HepG2 (cell line): ENCODE data around the gene ZMIZ2. TPM values are rescaled to one million over a fixed set of nuclear protein-coding genes. Genes with fewer than 3 reads are reported as not detected.

Experiments used
- ATAC-seq: fragments of 200-7000 bp; cut with Tn5 transposase; 3 replicates; pipeline ENCODE4 v1.9.1; 2020; ENCODE audit warnings: mild to moderate bottlenecking, moderate library complexity
- BruUV-seq: library from RNA; stranded (reverse); fragments of 400-500 nt; replicated peaks from 2 replicates; lab custom pipeline; 2021; lab: Mats Ljungman, UMichigan
- CTCF ChIA-PET: fragments of 300-600 bp; formaldehyde crosslinking; extraction: SDS; loops from one replicate; lab custom pipeline; 2021; ENCODE audit warnings: low total read pairs, inconsistent platforms, low intra/inter-chr PET ratio; lab: Yijun Ruan, JAX
- POLR2A ChIA-PET: fragments of 350-600 bp; sonication (Branson Sonifier 250); formaldehyde crosslinking; loops from one replicate; lab custom pipeline; 2020; ENCODE audit warnings: antibody characterized with exemption, inconsistent platforms; lab: Yijun Ruan, JAX
- DNase-seq: peaks from one replicate; pipeline ENCODE4 v3.0.0-alpha.2; 2015; ENCODE audit warnings: low spot score
- FAIRE-seq: peaks from 3 replicates; lab custom pipeline; 2011; peaks lifted over from hg19 to GRCh38; lab: Jason Lieb, UNC
- H2AFZ ChIP-seq: one replicate; pipeline ENCODE4 v1.6.1; 2011; ENCODE audit warnings: low read length, inconsistent platforms
- H3K27ac ChIP-seq: fragments of 300-600 bp; 3 replicates; pipeline ENCODE4 v1.8.0; 2011; ENCODE audit warnings: mixed run types, mild to moderate bottlenecking, mixed read lengths, low read length, inconsistent platforms; ENCODE audit not compliant: insufficient read depth; ENCODE audit errors: extremely low read length
- H3K27me3 ChIP-seq, 2 experiments: fragments of 200-600 bp in 1 of 2; 2 replicates in 1 of 2; 3 replicates in 1 of 2; pipeline versions ENCODE4 v1.6.0 to v1.8.0; 2011; ENCODE audit warnings: low read length in 2 of 2, mild to moderate bottlenecking in 2 of 2, moderate library complexity in 2 of 2, inconsistent platforms in 1 of 2; ENCODE audit not compliant: insufficient read depth in 2 of 2, control insufficient read depth in 1 of 2
- H3K36me3 ChIP-seq, 2 experiments: fragments of 200-600 bp in 1 of 2; replicated peaks in 1 of 2; 2 replicates in 1 of 2; 3 replicates in 1 of 2; pipeline versions ENCODE4 v1.5.1 to v1.8.0; 2011; ENCODE audit warnings: low read length in 2 of 2, inconsistent platforms in 1 of 2; ENCODE audit not compliant: insufficient read depth in 2 of 2, control insufficient read depth in 1 of 2
- H3K4me1 ChIP-seq: 2 replicates; pipeline ENCODE4 v1.5.1; 2012; ENCODE audit warnings: low read length, inconsistent platforms; ENCODE audit not compliant: insufficient read depth
- H3K4me2 ChIP-seq: 2 replicates; pipeline ENCODE4 v1.6.0; 2011; ENCODE audit warnings: low read depth, low read length, inconsistent platforms
- H3K4me3 ChIP-seq, 3 experiments: fragments of 200-600 bp in 1 of 3; sonication (generic), shearing (Covaris generic) in 1 of 3; replicated peaks in 1 of 3; 2 replicates each; pipeline ENCODE4 v1.5.1; 2011 to 2016; ENCODE audit warnings: low read length in 3 of 3, inconsistent platforms in 2 of 3, low read depth in 2 of 3, mild to moderate bottlenecking in 2 of 3, control low read depth in 1 of 3, mixed read lengths in 1 of 3; ENCODE audit not compliant: insufficient read depth in 1 of 3
- H3K79me2 ChIP-seq: one replicate; pipeline ENCODE4 v1.6.1; 2011; ENCODE audit warnings: low read length, inconsistent platforms; ENCODE audit not compliant: insufficient read depth
- H3K9ac ChIP-seq: 2 replicates; pipeline ENCODE4 v1.6.0; 2011; ENCODE audit warnings: mild to moderate bottlenecking, low read depth, low read length, inconsistent platforms; ENCODE audit not compliant: insufficient read depth
- H3K9me3 ChIP-seq: 2 replicates; pipeline ENCODE4 v1.5.1; 2012; ENCODE audit warnings: mild to moderate bottlenecking, low read length
- H4K20me1 ChIP-seq: 2 replicates; pipeline ENCODE4 v1.6.0; 2011; ENCODE audit warnings: inconsistent platforms, mild to moderate bottlenecking, low read length, moderate library complexity; ENCODE audit not compliant: insufficient read depth
- AHR ChIP-seq: IDR thresholded peaks from 2 replicates; pipeline ENCODE4 v1.6.1; 2018; ENCODE audit warnings: missing genetic modification reagents, missing compliant biosample characterization
- ARID4A ChIP-seq: sonication (generic); formaldehyde crosslinking; IDR thresholded peaks from 2 replicates; pipeline ENCODE4 v1.5.0; 2020; ENCODE audit warnings: mild to moderate bottlenecking, missing genetic modification reagents, borderline replicate concordance
- CSRNP1 ChIP-seq: sonication (generic); formaldehyde crosslinking; IDR thresholded peaks from 2 replicates; pipeline ENCODE4 v1.8.1; 2023; ENCODE audit warnings: mild to moderate bottlenecking, missing genetic modification reagents
- DRAP1 ChIP-seq: IDR thresholded peaks from 2 replicates; pipeline ENCODE4 v1.6.1; 2016; ENCODE audit warnings: missing genetic modification reagents, missing compliant biosample characterization
- IRF9 ChIP-seq: sonication (generic); formaldehyde crosslinking; IDR thresholded peaks from 2 replicates; pipeline ENCODE4 v1.8.0; 2022; ENCODE audit warnings: missing genetic modification reagents, mild to moderate bottlenecking, borderline replicate concordance
- MAX ChIP-seq: IDR thresholded peaks from 2 replicates; pipeline ENCODE4 v1.6.1; 2012; ENCODE audit warnings: inconsistent platforms
- SCMH1 ChIP-seq: sonication (generic); formaldehyde crosslinking; IDR thresholded peaks from 2 replicates; pipeline ENCODE4 v1.9.0; 2021; ENCODE audit warnings: missing genetic modification reagents, mild to moderate bottlenecking, borderline replicate concordance
- TFE3 ChIP-seq: IDR thresholded peaks from 2 replicates; pipeline ENCODE4 v1.6.1; 2016
- TRAFD1 ChIP-seq: sonication (generic); formaldehyde crosslinking; IDR thresholded peaks from 2 replicates; pipeline ENCODE4 v1.5.1; 2020; ENCODE audit warnings: missing genetic modification reagents, mild to moderate bottlenecking, borderline replicate concordance
- ZNF703 ChIP-seq: sonication (generic); formaldehyde crosslinking; IDR thresholded peaks from 2 replicates; pipeline ENCODE4 v1.5.1; 2020; ENCODE audit warnings: missing genetic modification reagents, mild to moderate bottlenecking, moderate library complexity, borderline replicate concordance
- ZNF777 ChIP-seq: sonication (generic); formaldehyde crosslinking; IDR thresholded peaks from 2 replicates; pipeline ENCODE4 v1.4.0; 2020; ENCODE audit warnings: missing genetic modification reagents
- WGBS: methylation state at CpG from one replicate; pipeline ENCODE4 v1.1.6; 2017; ENCODE audit warnings: low lambda C conversion rate; 5-methylcytosine and 5-hydroxymethylcytosine counted together
- in situ Hi-C: cut with HindIII; loops from 2 replicates; pipeline ENCODE4 v1.10.0; 2017; ENCODE audit warnings: low pct_unique_long_range_greater_than_20kb; ENCODE audit not compliant: extremely low pct_ligation_motif_present
- intact Hi-C: fragments of 100-400 bp; cut with micrococcal nuclease; formaldehyde crosslinking; loops from one replicate; pipeline ENCODE4 v1.10.0; 2022; ENCODE audit not compliant: unreplicated experiment
- polyA plus RNA-seq, 8 experiments: library from polyadenylated mRNA; depleted of rRNA in 3 of 8; stranded (reverse) in 7 of 8; unstranded in 1 of 8; fragments of >200 nt; fragmentation: Illumina TruSeq in 4 of 8; extraction: Trizol in 4 of 8; gene quantifications; 2 replicates each; pipeline versions ENCODE4 v1.2.1 to v1.2.3, GENCODE V29; 2011 to 2016; ENCODE audit warnings: low read depth in 4 of 8, missing spikeins in 1 of 8, mixed read lengths in 1 of 8; ENCODE audit not compliant: insufficient read depth in 1 of 8
- total RNA-seq, 5 experiments: library from RNA; depleted of rRNA; stranded (reverse); fragments of >200 nt; fragmentation: Illumina TruSeq; extraction: Trizol; gene quantifications; 2 replicates each; pipeline ENCODE4 v1.2.3, GENCODE V29; 2016; ENCODE audit warnings: low read depth in 1 of 5

Gene ZMIZ2
- total and polyA plus RNA-seq, 2 of the 13 experiments (the other 11 are each of a cell fraction or from before 2014, with no cell fraction given): 4.9 to 7.9 TPM

GRCh38 chr7:44769776-44770294, 21.2 kb downstream of the ZMIZ2 start:
- ChIA-PET POLR2A (no interaction called here), CTCF (no interaction called here)
- intact Hi-C loops: no loop called here
- in situ Hi-C loops: loop anchor here (25.0 kb wide), 1 partner anchor 183 kb away; the partner anchor contains the start of gene TMED4
- 23% methylated on average over 10 of the region's 10 CpGs for WGBS
- Histone ChIP-seq H2AFZ (no peak overlapping the region), H3K27me3 (no peaks in the 10 kb centered on the region), H3K4me3 (no peak overlapping the region), H3K36me3 (peaks cover 13 to 24% of the 10 kb centered on the region in 2 experiments; a peak in 4 of 5 replicates), H3K9ac (no peak overlapping the region), H4K20me1 (no peaks in the 10 kb centered on the region), H3K4me1 (peaks cover 35% of the 10 kb centered on the region), H3K79me2 (no peaks in the 10 kb centered on the region), H3K4me2 (no peak overlapping the region), H3K9me3 (no peaks in the 10 kb centered on the region), H3K27ac (no peak overlapping the region)
- no peak for DNase-seq
- no TSS peak for BruUV-seq
- TF ChIP-seq TRAFD1 (CRISPR knock-in tag): no peak
- no peak for TF ChIP-seq ZNF777 (CRISPR knock-in tag)
- no peak for TF ChIP-seq CSRNP1 (CRISPR knock-in tag)
- TF ChIP-seq ZNF703 (CRISPR knock-in tag): no peak
- no peak for TF ChIP-seq ARID4A
- TF ChIP-seq IRF9 (CRISPR knock-in tag): no peak
- no peak for TF ChIP-seq MAX
- TF ChIP-seq TFE3 (CRISPR knock-in tag): no peak
- no peak for TF ChIP-seq DRAP1 (CRISPR knock-in tag)
- TF ChIP-seq SCMH1 (CRISPR knock-in tag): no peak
- no peak for TF ChIP-seq AHR (CRISPR knock-in tag)
- peak; percentile 14 for ATAC-seq
- FAIRE-seq: no peak
